Fibroblast of lung (primary cell): Measurements from ENCODE around the gene PGA5. TPM values are rescaled to one million over a fixed set of nuclear protein-coding genes. Genes with fewer than 3 reads are reported as not detected.
"Not testable (repeated sequence)": the region's sequence is repeated elsewhere in the genome, so short reads cannot be mapped to it uniquely, and the experiment has no call there.

ENCODE experiments used
- DNase-seq, 2 donors: peaks; one replicate each; pipeline versions ENCODE4 v3.0.0 to v3.0.0-alpha.2; 2010; ENCODE audit warnings: low read depth in 2 of 2
- H2AFZ ChIP-seq: 2 replicates; pipeline ENCODE4 v1.5.1; 2012; ENCODE audit warnings: low read length, control low read depth, inconsistent platforms
- H3K27ac ChIP-seq: 2 replicates; pipeline ENCODE4 v1.5.1; 2011; ENCODE audit warnings: low read length, control low read depth; ENCODE audit not compliant: insufficient read depth
- H3K27me3 ChIP-seq: 2 replicates; pipeline ENCODE4 v1.5.1; 2011; ENCODE audit warnings: mild to moderate bottlenecking, low read length; ENCODE audit not compliant: control insufficient read depth, insufficient read depth
- H3K36me3 ChIP-seq: 2 replicates; pipeline ENCODE4 v1.5.1; 2011; ENCODE audit warnings: low read length; ENCODE audit not compliant: control insufficient read depth, insufficient read depth
- H3K4me1 ChIP-seq: 2 replicates; pipeline ENCODE4 v1.5.1; 2011; ENCODE audit warnings: low read length; ENCODE audit not compliant: control insufficient read depth, insufficient read depth; ENCODE audit errors: extremely low read depth
- H3K4me2 ChIP-seq: 2 replicates; pipeline ENCODE4 v1.5.1; 2011; ENCODE audit warnings: low read length, control low read depth; ENCODE audit not compliant: insufficient read depth; ENCODE audit errors: extremely low read depth
- H3K4me3 ChIP-seq, 4 experiments: fragments of 200-600 bp in 1 of 4; sonication (generic) in 1 of 4; replicated peaks in 1 of 4; 2 replicates each; pipeline ENCODE4 v1.5.1; 2011 to 2016; ENCODE audit warnings: low read length in 4 of 4, low read depth in 3 of 4, mild to moderate bottlenecking in 3 of 4, control low read depth in 2 of 4, inconsistent platforms in 1 of 4, mixed read lengths in 1 of 4; ENCODE audit not compliant: insufficient read depth in 1 of 4; ENCODE audit errors: control extremely low read depth in 1 of 4
- H3K79me2 ChIP-seq: 2 replicates; pipeline ENCODE4 v1.5.1; 2012; ENCODE audit warnings: mild to moderate bottlenecking, low read length, inconsistent platforms; ENCODE audit not compliant: control insufficient read depth, insufficient read depth
- H3K9ac ChIP-seq: 2 replicates; pipeline ENCODE4 v1.5.1; 2011; ENCODE audit warnings: mild to moderate bottlenecking, low read length, control low read depth; ENCODE audit not compliant: insufficient read depth
- H3K9me3 ChIP-seq: 2 replicates; pipeline ENCODE4 v1.5.1; 2012; ENCODE audit warnings: low read depth, low read length; ENCODE audit not compliant: control insufficient read depth, insufficient read depth
- H4K20me1 ChIP-seq: 2 replicates; pipeline ENCODE4 v1.5.1; 2011; ENCODE audit warnings: low read length; ENCODE audit not compliant: control insufficient read depth, insufficient read depth; ENCODE audit errors: extremely low read depth
- polyA plus RNA-seq, 2 donors: library from polyadenylated mRNA; depleted of rRNA in 1 of 2; stranded (reverse) in 1 of 2; unstranded in 1 of 2; fragments of >200 nt; gene quantifications; 2 replicates each; pipeline ENCODE4 v1.2.1, GENCODE V29; 2011 to 2012; ENCODE audit warnings: missing spikeins in 1 of 2
- total RNA-seq: library from RNA; depleted of rRNA; stranded (reverse); fragments of >200 nt; gene quantifications from 2 replicates; pipeline ENCODE4 v1.2.1, GENCODE V29; 2014

The PGA5 gene
- total and polyA plus RNA-seq, 2 donors (not counting 1 experiment from before 2014, with no cell fraction given), result 1.3 to 3.3 TPM

DNA sequence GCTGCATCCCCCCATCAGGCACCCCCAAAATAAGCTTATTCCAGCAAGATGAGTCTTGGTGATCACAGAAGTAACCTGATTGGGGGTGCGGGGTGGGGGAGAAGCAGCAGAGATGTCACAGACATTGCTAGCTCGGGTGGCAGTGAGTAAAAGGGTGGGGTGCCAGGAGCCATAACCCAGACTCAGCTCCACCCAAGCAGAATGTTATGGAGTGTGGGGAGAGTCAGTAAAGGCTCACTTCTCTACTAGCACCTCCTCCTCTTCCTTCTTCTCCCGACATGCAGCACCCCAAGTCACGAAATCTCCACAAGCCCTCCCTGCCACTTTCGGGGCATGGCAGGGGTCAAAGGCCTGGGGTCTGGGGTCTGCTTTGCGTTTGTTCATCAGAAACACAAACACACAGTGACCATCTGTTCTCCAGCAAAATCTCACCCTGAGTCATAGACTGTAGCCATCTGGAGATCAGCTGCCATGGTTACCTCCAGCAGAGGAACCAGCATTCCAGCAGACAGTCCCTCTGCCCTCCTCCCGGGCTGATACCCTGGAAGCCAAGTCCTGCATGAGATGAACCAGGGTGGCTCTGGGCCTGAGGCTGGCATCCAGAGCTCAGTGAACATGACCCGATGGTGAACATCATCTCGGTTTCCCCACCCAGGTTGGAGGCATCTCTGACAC lies 33.2 kb upstream of the PGA5 start:
- not testable (repeated sequence) for DNase-seq, H3K4me2 ChIP-seq, H3K4me3 ChIP-seq, H2AFZ ChIP-seq, H3K36me3 ChIP-seq, H3K9me3 ChIP-seq, H4K20me1 ChIP-seq, H3K27me3 ChIP-seq, H3K9ac ChIP-seq, H3K79me2 ChIP-seq, H3K4me1 ChIP-seq, H3K27ac ChIP-seq

DNA sequence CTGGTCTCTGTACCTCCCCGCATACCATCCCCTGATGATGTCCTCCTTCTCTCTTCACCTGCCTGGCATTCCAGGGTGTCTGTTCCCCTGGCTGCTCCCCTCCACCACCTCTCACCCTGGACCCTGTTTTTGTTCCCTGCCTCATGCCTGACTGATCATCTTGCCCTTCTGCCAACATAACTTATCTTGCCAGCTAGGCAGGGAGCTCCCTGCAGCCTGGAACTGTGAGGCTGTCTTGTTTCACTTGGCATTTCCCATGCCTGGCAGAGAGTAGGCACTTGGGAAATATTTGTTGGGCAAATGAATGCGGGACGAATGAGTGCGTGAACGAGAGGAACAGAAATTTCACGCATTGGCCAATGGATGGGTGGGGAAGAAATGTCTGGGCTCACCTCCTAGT lies 30.3 kb upstream of the PGA5 start:
- DNase-seq, H3K4me1 ChIP-seq, H3K9me3 ChIP-seq, H3K9ac ChIP-seq, H3K4me3 ChIP-seq, H4K20me1 ChIP-seq, H3K27me3 ChIP-seq, H3K4me2 ChIP-seq, H2AFZ ChIP-seq, H3K27ac ChIP-seq, H3K36me3 ChIP-seq, H3K79me2 ChIP-seq: not testable (repeated sequence)

DNA sequence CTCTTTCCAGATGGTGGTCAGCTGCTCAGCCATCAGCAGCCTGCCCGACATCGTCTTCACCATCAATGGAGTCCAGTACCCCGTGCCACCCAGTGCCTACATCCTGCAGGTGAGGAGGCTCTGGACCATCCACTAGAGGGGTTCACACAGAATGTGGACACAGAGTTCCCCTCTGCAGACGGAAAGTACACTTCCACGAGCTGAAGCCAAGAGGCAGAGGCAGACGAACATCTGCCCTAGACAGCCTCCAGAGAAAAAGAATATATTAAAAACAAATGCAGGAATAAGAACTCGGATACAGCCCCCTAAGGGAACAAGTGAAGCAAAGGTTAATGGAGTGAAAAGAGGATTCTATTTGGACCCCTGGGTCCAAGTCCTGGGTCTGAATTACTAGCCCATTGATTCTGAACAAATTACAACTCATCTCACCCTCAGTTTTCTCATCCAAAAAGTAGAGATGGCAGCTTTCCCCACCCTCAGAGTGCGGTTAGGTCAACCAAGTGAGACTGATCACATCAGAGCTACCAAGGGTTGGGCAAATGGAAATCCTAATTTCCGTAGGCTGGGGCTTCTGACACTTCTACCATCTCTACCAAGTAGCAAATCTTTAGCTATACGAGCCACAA lies 29.5 kb upstream of the PGA5 start:
- not testable (repeated sequence) for H3K27ac ChIP-seq, H3K9me3 ChIP-seq, H3K27me3 ChIP-seq, H3K4me2 ChIP-seq, H3K4me3 ChIP-seq, H2AFZ ChIP-seq, H3K9ac ChIP-seq, H3K4me1 ChIP-seq, H4K20me1 ChIP-seq, H3K79me2 ChIP-seq, H3K36me3 ChIP-seq, DNase-seq

DNA sequence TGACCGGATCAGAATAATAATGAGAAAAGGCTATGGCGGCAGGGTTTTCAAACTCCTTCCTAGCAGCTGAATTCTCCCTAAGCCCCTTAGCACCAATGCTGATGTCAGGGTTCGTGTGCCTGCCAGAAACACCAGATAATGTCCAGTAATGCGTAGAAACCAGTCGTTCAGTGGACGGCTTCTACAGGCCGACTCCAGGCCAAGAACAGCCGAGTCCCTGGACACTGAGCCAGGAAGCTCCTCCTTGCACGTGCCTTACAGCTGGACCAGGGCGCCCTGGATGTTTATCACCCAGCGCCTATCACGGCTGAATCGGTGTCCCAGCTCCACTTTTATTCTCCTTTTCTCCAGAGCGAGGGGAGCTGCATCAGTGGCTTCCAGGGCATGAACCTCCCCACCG lies 28.8 kb upstream of the PGA5 start:
- H3K4me2 ChIP-seq, H4K20me1 ChIP-seq, H3K79me2 ChIP-seq, H3K36me3 ChIP-seq, H3K27ac ChIP-seq, H3K9ac ChIP-seq, H3K9me3 ChIP-seq, H3K4me3 ChIP-seq, H3K4me1 ChIP-seq, H3K27me3 ChIP-seq, H2AFZ ChIP-seq, DNase-seq: not testable (repeated sequence)

DNA sequence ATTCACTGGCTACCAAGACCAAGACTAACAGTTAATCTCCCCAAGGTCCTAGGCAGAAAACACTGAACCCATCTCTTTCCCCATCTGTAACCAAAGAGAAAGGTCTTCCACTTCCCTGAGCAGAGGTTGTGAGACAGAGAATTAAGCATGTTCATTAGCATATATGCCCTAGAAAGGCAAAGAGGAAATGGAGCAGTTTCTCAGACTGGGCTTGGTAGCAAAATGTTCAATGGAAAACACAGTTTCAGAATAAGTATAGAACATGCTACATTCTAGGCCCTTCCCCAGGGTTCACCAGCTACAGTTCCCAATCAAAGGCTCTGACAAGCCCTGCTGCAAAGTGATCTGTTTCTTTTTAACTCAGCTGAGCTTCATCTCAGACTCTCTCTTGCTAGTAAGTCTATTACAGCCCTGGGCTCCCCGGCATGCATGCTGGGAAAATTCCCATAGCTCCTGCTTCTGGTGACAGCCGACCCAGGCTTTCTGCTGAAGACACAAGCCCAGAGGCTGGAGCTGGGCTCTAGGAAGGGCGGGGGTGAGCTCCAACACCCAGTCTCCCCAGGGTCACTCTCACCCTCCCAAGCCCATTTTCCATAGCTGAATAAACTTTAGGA lies 27.2 kb upstream of the PGA5 start:
- H3K9ac ChIP-seq, H3K27ac ChIP-seq, H2AFZ ChIP-seq, H3K9me3 ChIP-seq, H3K4me2 ChIP-seq, H3K4me1 ChIP-seq, H4K20me1 ChIP-seq, H3K4me3 ChIP-seq, H3K79me2 ChIP-seq, H3K36me3 ChIP-seq, DNase-seq, H3K27me3 ChIP-seq: not testable (repeated sequence)

DNA sequence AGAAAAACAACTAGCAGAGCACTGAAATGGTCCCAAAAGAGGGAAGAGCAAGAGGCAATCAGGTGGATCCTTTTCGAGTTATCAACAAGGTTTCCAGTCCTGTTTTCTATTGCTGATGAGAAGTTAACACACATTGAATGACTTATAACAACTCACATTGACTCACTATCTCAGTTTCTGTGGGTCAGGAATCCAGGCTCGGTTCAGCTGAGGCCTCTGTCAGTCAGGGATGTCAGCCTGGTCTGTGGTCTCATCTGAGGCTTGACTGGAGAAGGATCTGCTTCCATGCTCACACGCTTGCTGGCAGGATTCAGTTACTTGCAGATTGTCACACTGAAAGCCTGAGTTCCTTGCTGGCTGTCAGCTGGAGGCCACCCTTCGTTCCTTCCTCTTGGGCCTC lies 22.7 kb upstream of the PGA5 start:
- not testable (repeated sequence) for H3K9ac ChIP-seq, H3K79me2 ChIP-seq, H2AFZ ChIP-seq, H3K4me2 ChIP-seq, H3K4me1 ChIP-seq, DNase-seq, H3K36me3 ChIP-seq, H4K20me1 ChIP-seq, H3K4me3 ChIP-seq, H3K9me3 ChIP-seq, H3K27me3 ChIP-seq, H3K27ac ChIP-seq
